GM18951 (cell line): ENCODE results near the gene ASCL2.
"Not testable (repeated sequence)": the region's sequence is repeated elsewhere in the genome, so short reads cannot be mapped to it uniquely, and the experiment has no call there.

Experiments
- POLR2A ChIP-seq: IDR thresholded peaks from 4 replicates; pipeline ENCODE4 v1.6.1; 2011; ENCODE audit warnings: mild to moderate bottlenecking; ENCODE audit not compliant: insufficient read length, insufficient read depth; ENCODE audit errors: extremely low read depth
- in situ Hi-C: fragments of 300-500 bp; cut with MboI; formaldehyde crosslinking; loops from one replicate; pipeline ENCODE4 v1.12.0; 2022; ENCODE audit warnings: low sequenced_read_pairs, mixed read lengths, inconsistent platforms; ENCODE audit not compliant: unreplicated experiment

ASCL2 gene

DNA sequence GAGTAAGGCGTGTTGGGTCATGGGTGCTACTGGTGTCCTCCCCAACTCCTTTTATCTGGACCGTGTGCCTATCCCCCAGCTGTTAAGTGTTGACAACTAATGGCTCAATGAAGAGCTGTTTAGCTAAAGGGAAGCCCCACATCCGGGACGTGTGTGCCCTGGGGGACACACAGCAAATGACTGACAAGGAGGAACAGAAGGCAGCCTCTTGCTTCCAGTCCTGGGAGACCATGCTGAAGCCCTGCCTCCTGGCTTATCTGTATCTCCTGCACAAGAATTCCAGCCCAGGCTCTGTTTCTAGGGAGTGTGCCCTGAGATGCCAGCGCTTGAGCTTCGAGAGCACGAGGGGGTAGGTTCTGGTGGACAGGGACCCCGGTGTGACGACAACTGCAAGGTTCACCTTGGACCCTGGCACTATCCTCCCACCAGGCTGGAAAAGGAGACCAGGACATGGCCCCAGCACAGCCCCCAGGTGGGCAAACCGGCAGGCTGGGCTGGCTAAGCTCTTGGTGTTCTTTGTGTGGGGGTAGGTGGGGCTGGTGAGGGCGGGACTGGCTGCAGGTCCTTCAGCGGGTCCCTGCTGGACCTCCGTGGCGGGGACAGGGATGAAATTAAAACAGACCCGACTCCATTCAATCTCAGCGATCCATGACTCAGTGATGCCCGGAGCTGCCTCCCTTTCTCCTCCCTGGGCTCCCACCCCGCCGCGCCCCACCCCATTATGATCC, 21.0 kb downstream of the ASCL2 start:
- TF ChIP-seq POLR2A, result no peak
- in situ Hi-C loops, result no loop called here

DNA sequence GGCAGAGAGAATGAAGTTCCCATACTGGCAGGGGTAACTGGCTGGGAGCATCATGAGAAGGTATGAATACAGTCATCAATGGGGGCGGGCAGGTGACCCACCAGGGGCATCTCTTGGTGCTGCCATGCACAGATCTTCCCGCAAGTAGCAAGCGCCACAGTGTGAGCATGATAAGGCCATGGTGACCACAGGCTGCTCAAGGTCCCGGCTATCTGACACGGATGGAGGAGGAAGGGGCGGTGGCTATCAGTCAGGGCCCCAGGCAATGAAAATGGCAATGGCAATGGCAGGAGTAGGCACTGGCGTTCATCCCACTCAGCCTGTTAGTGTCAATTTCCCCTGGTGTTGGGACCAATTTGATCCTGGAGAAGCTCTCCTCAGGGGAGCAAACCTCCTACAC, 21.6 kb downstream of the ASCL2 start:
- no peak for TF ChIP-seq POLR2A
- in situ Hi-C loops, result no loop called here

DNA sequence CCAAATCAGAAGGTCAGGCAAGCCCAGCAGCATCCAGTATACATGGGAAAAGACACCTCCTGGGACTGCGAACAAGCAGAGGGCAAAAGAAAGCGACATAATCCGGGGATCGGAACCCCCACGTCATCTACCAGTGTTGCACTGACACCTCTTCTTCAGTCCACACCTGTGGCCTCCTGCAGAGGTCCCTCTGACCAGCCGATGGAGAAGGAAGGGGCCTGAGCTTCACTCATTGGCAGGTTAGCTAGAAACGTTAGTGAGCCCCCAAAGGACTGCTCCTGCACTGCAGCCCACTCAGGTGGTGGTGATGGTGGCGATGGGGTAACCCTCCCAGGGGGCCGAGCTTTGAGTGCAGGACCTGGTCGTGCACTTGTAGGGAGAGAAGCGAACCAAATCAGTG, 22.1 kb downstream of the ASCL2 start:
- in situ Hi-C loops, result no loop called here
- TF ChIP-seq POLR2A, result no peak

DNA sequence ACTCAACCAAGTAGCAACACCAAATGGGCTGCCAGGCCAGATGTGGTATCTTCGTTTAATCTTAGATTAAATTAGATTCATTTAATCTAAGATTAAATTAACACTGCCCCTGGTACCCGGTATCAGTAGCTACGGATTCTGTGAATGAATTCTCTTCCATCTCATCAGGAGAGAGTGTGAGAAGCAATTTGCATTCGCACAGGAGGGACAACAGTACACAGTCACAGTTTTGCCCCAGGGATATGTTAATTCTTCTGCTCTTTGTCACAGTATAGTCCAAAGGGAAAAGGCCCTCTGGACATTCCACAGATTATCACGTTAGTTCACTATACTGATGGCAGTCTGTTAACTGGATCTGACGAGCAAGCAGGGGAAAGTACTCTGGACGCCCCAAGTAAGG, 22.9 kb downstream of the ASCL2 start:
- in situ Hi-C loops, result no loop called here
- no peak for TF ChIP-seq POLR2A

DNA sequence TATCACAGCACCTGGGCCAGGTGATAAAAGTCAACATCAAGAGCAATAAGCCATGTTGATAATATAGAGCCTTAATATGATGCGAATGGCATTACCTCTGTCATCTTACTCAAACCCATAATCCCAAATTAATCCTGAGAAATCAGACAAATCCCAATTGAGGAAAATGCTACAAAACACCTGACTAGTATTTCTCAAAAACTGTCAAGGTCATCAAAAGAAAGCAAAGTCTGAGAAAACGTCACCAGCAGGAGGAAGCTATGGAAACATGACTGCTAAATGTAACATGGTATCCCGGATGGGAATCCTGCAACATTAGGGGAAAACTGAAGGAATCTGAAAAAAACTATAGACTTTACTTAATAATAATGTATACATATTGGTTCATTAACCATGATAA, 29.6 kb downstream of the ASCL2 start:
- in situ Hi-C loops, result no loop called here
- TF ChIP-seq POLR2A, result no peak

DNA sequence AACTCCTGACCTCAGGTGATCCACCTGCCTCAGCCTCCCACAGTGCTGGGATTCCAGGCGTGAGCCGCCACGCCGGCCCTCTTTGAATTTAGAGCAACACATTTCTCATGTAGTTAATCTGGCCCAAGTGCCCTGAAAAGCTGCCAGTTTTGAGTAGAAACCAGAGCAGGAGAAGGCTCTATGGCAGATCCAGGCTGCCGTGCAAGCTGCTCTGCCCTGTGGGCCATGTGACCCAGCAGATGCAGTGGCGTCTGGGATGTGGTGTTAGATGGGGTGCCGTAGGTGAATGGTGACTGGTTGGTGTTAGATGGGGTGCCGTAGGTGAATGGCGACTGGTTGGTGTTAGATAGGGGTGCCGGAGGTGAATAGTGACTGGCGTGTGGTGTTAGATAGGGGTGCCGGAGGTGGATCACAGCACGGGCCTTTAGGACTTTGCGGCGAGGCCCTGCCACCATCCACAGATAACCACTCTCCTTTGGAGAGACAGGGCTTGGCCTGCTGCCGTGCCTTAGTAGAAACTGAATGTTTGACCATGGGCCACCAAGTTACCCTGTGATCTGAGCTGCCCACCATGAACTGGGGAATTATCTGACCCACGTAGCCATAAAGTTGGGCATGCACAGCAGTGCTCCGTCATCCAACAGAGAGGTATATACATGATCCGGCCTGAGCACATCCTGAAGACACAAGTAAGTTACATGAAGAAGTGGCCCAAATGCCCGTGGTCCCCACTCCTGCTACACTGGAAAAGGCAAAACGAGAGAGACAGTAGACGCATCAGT, 32.7 kb downstream of the ASCL2 start:
- no peak for TF ChIP-seq POLR2A
- in situ Hi-C loops, result no loop called here

DNA sequence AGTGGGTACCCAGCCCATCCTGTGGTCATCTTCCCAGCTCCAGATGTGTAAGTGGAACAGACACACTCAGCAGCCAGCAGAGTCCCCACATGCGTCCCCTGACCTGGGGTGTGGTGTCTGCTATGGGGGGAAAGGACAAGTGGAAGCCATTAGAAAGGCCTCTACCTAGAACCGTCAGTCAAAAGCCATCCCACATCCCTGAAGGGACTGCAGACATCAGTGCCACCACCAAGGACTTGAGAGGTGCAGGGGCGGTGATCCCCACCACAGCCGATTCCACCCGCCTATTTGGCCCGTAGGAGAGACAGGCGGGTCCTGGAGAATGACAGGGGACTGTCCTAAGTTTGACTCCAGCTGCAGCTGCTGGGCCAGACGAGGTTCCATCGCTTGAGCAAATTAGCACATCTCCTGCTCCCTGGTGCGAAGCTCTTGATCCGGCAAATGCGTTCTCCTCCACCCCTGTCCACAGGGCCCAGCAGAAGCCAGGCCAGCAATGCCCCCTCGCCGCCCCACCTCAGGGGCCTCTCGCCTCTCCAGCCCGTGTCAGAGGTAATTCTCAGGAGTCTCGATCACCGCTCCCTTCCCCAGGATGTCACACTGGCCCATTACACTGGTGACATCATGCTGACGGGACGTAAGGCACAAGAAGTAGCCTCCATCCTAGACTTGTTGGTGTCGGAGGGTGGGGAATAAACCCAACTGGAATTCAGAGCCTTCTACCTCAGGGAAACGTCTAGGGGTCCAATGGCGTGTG, 33.8 kb downstream of the ASCL2 start:
- in situ Hi-C loops, result not testable (repeated sequence)

DNA sequence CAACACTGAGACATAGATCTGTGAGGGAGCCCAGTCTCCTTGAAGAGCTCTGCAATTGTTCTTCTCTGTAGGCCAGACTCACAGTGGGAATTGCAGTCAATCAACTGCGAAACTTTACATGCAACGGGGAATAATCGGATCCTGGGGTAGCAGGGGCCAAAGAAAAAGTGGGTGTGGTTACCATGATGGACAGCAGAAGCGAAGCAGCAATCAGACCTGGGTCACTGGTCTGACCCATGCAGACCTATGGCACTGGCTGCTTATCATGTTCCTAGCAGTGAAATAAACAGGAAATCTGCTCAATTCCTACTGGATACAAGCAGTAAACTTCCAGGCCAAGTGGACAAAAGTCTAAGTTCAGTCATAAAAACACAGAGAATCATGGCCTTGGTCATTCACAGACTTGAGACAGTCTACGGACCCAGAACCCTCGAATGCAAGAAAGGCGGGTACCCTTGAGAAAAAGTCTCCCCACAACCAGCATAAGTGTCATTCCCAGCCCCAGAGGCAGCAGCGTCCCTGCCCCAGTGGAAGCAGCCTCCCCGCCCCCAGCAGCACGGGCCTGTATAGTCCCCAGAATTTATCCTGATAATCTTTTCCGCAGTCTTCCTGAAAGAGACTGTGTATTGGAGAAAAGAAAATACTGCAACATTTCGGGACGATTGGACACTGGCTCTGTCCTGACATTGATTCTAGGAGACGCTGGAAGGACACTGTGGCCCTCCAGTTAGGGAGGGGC, 34.6 kb downstream of the ASCL2 start:
- TF ChIP-seq POLR2A, result no peak
- in situ Hi-C loops, result no loop called here

DNA sequence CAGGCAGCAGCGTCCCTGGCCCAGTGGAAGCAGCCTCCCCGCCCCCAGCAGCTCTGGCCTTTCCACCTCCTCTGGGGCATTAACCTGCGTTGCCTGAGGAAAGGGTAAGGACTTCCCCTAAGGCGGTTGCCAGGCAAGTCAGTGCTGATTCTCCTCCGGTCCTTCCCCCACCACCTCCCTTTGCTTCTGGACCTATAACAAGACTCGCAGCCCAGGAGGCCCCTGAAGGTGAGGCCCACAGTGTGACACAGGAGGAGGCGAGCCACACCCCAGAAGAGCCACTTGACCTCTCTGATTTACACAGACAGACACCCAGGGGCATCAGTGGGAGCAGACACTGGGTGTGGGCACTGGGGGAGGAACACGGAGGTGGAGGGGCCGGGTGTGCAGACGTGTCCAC, 35.4 kb downstream of the ASCL2 start:
- in situ Hi-C loops, result no loop called here

DNA sequence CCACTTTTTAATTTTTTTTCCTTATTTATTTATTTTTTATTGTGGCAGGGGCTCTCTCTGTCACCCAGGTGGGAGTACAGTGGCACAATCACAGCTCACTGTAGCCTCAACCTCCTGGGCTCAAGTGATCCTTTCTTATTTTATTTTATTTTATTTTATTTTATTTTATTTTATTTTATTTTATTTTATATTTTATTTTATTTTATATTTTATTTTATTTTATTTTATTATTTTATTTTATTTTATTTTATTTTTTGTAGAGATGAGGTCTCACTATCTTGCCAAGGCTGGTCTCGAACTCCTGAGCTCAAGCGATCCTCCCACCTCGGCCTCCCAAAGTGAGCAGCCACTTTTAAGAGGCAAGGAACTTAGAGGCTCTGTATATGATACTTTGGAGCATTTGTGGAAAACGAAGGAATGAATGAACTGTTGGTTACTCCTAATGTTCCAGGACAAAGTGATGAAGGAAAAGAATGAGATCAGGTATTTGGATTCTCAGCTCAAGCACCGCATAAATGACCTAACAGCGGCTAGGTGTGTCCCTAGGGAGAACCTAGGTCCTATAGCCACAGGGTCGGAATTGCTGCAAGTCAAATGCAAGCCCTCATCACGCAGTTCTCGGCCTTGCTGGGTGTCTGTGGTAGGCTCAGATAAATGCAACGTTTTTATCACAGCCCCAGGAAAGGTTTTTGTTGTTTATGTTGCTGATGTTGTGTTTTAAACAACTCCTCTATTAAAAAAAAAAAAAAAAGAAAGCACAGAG, 36.5 kb downstream of the ASCL2 start:
- in situ Hi-C loops, result no loop called here
- TF ChIP-seq POLR2A, result no peak

More for the DNA sequence above, 35.4 kb downstream of the ASCL2 start:
- TF ChIP-seq POLR2A, result no peak

DNA sequence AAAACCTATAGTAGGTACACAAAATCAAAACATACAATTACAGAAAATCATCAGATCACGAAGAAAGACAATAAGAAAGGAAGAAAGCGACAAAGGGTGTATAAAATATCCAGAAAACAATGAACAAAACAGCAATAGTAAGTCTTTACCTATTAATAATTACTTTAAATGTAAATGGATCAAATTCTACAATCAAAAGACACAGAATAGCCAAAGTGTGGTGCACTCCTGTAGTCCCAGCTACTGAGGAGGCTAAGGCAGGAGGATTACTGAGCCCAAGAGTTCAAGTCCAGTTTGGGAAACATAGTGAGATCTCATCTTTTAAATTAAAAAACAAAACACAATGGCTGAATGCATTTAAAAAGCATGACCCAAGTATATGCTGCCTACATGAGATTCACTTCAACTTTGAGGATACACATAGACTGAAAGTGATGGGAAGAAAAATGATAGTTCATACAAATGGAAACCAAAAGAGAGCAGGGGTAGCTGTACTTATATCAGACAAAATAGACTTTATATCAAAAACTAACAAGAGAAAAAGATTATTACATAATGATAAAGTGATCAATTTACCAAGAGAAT, 40.6 kb downstream of the ASCL2 start:
- in situ Hi-C loops, result no loop called here

DNA sequence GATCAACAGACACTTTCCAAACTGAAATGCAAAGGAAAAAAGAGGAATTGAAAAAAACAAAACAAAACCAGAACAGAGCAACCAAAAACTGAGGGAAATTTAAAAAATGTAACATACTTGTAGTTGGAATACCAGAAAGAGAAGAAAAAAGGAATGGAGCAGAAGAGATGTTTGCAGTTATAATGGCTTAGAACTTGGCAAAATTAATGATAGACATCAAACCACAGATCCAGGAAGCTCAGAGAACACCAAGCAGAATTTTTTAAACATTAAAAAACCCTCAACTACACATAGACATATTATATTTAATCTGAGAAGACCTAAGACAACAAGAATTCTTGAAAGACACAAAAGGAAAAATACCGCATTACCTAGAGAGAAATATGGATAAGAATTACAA, 46.1 kb downstream of the ASCL2 start:
- no peak for TF ChIP-seq POLR2A
- in situ Hi-C loops, result no loop called here

More for the DNA sequence above, 40.6 kb downstream of the ASCL2 start:
- TF ChIP-seq POLR2A, result no peak
